ENCODE results near the gene CRKL.
"Not testable (repeated sequence)": the region's sequence is repeated elsewhere in the genome, so short reads cannot be mapped to it uniquely, and the experiment has no call there.

Gene CRKL

DNA sequence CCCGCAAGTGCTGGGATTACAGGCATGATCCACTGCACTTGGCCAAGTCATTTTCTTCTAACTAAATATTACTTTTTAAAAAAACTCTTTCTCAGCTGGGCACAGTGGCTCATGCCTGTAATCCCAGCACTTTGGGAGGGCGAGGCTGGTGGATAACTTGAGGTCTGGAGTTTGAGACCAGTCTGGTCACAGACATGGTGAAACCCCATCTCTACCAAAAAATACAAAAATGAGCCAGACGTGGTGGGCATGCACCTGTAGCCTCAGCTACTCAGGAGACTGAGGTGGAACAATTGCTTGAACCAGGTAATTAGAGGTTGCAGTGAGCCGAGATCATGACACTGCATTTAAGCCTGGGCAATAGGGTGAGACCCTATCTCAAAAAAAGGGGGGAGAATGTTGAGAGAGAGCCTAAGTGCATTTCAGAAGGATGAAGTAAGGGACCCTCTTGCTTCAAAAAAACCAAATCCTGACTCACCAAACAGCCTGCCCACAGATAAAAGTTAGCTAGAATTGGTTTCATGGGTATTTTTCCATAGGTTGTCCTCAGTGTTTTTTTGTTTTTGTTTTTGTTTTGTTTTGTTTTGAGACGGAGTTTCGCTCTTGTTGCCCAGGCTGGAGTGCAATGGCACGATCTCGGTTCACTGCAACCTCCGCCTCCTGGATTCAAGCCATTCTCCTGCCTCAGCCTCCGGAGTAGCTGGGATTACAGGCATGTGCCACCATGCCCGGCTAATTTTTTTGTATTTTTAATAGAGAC is 18.8 kb downstream of the CRKL start:
- DNase-seq: not testable (repeated sequence)

GRCh38 chr22:20937031-20937793 is 20.0 kb downstream of the CRKL start:
- DNase-seq: no peak

DNA sequence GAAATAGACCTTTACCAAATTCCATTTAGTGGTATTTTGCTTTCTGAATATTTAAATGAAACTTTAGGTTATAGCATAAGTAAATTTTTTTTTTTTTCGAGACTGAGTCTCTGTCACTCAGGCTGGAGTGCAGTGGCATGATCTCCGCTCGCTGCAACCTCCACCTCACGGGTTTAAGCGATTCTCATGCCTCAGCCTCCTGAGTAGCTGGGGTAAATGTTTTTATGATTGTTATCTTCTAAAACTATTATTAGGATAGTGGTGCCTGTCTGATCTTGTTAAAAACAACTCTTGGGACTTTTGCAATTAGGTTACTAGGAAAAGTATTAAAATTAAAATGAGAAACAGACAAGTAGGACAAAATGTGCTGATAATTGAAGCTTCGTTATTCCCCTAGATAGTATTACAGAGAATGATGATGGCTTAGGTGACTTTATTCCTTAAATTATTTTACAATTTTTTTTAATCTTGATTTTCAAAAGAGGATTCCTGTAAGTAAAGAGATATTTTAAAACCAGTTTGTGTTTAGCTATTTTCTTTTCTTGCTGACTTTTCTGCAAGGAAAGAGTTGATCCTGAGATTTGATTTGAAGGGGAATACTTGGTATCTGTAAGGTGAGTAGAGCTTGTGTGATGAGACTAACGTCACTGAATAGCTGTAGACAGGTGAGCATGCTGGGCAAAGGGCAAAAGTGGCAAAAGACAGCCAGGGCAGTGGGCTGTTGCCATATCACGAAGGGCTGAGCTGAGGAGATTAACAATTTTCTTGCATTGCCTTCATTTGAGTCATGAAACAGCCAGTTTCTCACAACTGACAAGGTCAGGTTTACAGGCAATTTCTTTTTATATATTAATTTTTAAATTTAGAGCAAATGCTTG is 20.8 kb downstream of the CRKL start:
- DNase-seq: no peak

- DNase-seq: not testable (repeated sequence)
These were observed 22.4 kb downstream of the CRKL start for GRCh38 chr22:20939457-20940185.

GRCh38 chr22:20940186-20940651 is 23.0 kb downstream of the CRKL start:
- no peak for DNase-seq

GRCh38 chr22:20940904-20941385 is 23.7 kb downstream of the CRKL start:
- no peak for DNase-seq

- not testable (repeated sequence) for DNase-seq
These were observed 25.1 kb downstream of the CRKL start for GRCh38 chr22:20942203-20942902.

DNA sequence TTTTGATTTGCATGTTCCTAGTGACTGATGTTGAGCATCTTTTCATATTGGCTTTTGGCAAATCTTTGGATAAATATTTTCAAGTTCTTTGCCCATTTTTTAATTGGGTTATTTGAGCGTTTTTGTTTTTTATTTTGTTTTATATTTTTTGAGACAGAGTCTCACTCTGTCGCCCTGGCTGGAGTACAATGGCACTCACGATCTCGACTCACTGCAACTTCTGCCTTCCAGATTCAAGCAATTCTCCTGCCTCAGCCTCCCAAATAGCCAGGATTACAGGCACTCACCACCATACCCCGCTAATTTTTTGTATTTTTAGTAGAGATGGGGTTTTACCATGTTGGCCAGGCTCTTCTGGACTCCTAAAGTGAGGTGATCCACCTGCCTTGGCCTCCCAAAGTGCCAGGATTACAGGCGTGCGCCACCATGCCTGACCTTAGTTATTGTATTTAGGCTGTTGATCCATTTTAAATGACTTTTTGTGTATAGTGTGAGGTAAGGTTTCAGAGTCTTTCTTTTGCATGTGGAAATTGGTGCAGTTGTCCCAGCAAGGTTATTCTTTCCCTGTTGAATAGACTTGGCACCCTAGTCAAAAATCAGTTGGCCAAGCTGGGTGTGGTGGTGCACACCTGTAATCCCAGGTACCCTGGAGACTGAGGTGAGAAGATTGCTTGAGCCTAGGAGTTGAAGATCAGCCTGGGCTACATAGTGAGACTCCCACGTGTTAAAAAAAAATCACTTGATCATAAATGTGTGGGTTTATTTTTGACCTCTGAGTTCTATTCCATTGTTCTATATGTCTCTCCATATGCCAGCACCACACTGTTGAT is 26.1 kb downstream of the CRKL start:
- no peak for DNase-seq

DNA sequence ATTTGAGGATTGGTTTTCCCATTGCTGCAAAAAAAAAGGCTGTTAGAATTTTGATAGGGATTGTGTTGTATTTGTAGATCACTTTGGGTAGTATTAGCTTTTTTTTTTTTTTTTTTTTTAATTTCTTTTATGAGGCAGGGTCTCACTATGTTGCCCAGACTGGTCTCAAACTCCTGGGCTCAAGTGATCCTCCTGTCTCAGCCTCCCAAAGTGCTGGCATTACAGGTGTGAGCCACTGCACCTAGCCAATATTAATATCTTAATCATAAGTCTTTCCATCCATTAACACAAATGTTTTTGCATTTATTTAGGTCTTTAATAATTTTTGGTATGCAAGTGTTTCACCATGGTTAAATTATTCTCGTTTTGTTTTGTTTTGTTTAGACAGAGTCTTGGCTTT is 26.8 kb downstream of the CRKL start:
- no peak for DNase-seq

DNA sequence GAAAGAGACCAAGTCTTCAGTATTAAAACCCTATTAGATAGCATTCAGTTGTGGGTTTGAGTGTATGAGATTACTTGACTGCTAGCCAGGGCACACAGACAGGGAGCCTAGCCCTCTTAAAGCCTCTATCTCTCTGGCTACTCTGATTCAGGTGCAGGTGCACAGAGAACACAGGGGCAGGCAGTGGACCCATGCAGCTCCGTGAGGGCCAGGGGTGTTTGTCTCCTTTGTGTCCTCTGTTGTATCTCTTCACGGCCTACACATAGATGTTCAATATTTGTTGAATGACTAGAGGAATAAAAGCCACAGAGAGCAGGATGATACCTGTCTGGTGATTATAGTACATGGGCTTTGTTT is 28.3 kb downstream of the CRKL start:
- no peak for DNase-seq

GRCh38 chr22:20946080-20946986 is 29.1 kb downstream of the CRKL start:
- no peak for DNase-seq

DNA sequence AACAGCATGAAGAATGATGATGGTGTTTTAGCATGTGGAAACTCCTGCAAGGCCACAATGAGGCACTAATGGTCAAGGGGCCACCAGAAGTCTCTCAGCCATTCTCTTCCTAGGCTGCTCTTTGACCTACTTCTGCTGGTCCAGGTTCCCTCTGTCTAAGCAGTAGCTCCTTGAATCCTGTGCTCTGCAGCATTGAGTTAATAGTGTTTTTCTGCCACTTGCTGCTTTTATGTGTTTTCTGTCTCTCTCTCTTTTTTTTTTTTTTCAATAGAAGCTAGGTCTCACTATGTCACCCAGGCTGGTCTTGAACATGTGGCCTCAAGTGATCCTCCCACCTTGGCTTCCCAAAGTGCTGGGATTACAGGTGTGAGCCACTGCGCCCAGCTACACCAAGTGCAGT is 29.8 kb downstream of the CRKL start:
- no peak for DNase-seq

- DNase-seq: no peak
These were observed 31.2 kb downstream of the CRKL start for GRCh38 chr22:20948450-20948849.

- no peak for DNase-seq
These were observed 31.8 kb downstream of the CRKL start for GRCh38 chr22:20948989-20949388.

DNA sequence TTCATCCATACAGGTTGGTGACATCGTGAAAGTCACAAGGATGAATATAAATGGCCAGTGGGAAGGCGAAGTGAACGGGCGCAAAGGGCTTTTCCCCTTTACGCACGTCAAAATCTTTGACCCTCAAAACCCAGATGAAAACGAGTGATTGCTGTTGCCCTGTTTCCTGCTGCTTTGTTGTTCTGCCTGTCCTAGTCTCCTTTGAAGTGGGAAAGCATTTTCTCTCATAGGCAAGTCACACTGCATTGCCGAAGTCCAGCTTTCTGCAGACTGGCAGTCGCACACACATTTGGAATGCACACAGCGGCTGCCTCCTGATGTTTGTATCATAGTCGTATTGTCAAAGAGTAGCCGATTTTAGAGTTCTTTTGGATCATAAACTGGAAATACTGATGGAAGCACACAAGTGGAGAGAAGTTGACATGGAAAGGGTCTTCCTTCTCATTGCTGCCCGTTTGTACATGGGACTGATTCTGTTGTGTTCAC is 32.5 kb downstream of the CRKL start:
- no peak for DNase-seq

DNA sequence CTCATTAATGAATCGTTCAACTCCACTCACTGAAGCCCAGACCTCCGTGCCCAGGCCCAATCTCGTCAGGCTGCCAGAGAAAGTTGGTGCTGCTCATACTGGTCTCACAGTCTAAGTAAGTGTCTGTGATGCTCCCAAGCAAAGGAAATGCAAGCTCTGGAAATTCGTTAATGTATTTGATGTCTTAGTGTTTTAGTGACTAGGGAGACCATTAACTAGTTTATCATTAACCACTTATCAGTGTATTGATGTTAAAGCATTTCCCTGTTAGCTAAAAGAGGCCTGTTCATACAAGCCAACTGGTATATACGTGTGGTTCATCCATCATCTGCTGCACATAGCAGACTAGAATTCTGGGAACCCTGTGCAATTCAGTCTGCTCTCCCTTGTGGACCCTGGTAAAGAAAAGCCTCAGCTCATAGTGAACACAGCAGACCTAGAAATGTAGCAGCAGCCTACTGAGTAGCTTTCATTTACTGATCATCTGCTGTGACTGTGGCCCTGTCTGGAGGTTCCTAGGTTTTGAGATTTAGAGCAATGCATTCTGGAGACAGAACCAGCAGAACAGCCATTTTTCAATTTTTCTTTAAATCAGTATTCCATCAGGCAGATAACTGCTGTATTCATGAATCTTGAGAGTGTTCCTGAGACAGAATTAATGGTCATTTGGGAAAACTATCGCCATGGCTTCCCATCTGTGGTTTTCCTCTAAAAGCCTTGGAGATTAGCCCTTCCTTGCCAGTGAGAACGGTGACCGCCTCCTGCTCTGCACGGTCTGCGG is 34.1 kb downstream of the CRKL start:
- DNase-seq: no peak

DNA sequence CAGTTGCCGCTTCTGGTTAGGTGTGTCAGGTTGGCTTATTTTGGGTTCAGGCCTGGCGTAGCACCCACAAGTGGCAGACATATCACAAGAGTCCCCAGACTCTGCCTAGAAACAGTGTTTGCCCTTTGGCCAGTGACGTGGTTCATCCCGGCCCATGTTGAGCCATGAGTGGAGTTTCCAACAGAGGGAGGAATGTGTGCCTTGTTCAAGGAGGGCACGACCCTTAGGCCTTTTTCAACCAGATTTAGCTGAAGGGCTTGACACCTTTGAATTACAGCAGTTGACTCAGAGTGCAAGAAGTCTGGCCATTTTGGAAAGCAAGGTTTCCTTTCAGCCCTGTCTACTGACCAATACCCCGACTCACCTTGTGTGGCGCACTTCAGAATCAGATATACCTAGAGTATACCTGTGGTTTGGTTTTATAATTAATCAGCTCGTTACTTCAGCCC is 34.7 kb downstream of the CRKL start:
- no peak for DNase-seq

DNA sequence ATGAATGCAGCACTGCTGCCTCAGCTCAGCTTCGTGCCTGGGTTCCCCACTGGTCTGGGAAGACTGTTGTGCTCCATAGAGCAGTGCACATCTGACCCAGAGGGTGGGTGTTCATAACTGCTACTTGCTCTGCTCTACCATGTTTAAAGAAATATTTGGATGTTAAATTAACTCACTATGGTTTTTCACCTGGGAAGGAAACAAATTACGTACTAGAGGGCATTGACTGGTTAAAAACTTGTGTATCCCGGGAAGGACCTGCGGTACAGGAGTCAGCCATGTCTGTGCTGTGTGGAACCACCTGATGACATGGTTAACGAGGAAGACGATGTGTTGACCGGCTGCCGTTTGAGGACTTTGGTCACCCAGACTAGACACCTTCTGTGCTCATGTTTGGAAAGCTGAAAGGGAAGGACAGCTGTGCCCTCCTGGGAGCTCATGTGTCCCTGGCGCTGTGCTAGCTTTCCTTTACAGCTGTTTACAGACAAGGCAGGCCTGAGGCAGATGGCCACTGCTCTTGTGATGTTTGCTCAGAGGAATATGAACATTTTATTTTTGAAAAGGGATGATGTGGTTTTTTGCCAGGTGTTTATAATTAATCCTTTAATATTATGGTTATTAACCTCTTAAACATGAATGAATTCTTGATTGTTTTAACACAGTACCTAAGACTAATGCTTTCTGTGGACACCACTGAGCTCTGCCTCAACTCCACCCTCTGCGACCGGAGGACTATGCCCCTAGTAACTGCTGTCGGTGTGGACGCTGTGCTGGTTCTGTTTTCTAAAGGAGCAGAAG is 35.5 kb downstream of the CRKL start:
- no peak for DNase-seq
